MM.1S (cell line): Measurements from ENCODE around the gene NCOA1.

ENCODE experiments used
- DNase-seq: peaks from one replicate; pipeline ENCODE4 v3.0.0-alpha.2; 2015
- H2AFZ ChIP-seq: fragments of 300-600 bp; sonication (generic); 2 replicates; pipeline ENCODE4 v1.6.0; 2016; ENCODE audit warnings: antibody characterized with exemption, low read length
- H3F3A ChIP-seq: fragments of 300-600 bp; sonication (generic); 2 replicates; pipeline ENCODE4 v1.6.1; 2016; ENCODE audit warnings: mild to moderate bottlenecking, antibody characterized with exemption, low read length, moderate library complexity, mixed read lengths; ENCODE audit not compliant: insufficient read depth
- H3K27ac ChIP-seq: fragments of 300-600 bp; sonication (generic); 2 replicates; pipeline ENCODE4 v1.5.1; 2016; ENCODE audit warnings: mild to moderate bottlenecking, low read length
- H3K27me3 ChIP-seq: fragments of 300-600 bp; sonication (generic); replicated peaks from 2 replicates; pipeline ENCODE4 v1.6.0; 2016; ENCODE audit warnings: low read length; ENCODE audit not compliant: insufficient read depth
- H3K36me3 ChIP-seq: fragments of 300-600 bp; sonication (generic); replicated peaks from 2 replicates; pipeline ENCODE4 v1.6.1; 2016; ENCODE audit warnings: mild to moderate bottlenecking, low read length, mixed read lengths; ENCODE audit not compliant: insufficient read depth
- H3K4me1 ChIP-seq: fragments of 300-600 bp; sonication (generic); 2 replicates; pipeline ENCODE4 v1.6.1; 2016; ENCODE audit warnings: low read length, mixed read lengths
- H3K4me2 ChIP-seq: fragments of 300-600 bp; sonication (generic); 2 replicates; pipeline ENCODE4 v1.6.0; 2016; ENCODE audit warnings: low read depth, low read length
- H3K4me3 ChIP-seq: fragments of 300-600 bp; sonication (generic); 2 replicates; pipeline ENCODE4 v1.5.1; 2016; ENCODE audit warnings: low read length, mixed read lengths
- H3K79me2 ChIP-seq: fragments of 300-600 bp; sonication (generic); 2 replicates; pipeline ENCODE4 v1.6.1; 2016; ENCODE audit warnings: mixed run types, low read length, mixed read lengths
- H3K9ac ChIP-seq: fragments of 300-600 bp; sonication (generic); 2 replicates; pipeline ENCODE4 v1.6.1; 2016; ENCODE audit warnings: low read length, mixed read lengths
- H3K9me2 ChIP-seq: fragments of 300-600 bp; sonication (generic); replicated peaks from 2 replicates; pipeline ENCODE4 v1.6.1; 2016; ENCODE audit warnings: mild to moderate bottlenecking, low read length, mixed read lengths; ENCODE audit not compliant: insufficient read depth
- H3K9me3 ChIP-seq: fragments of 300-600 bp; sonication (generic); replicated peaks from 2 replicates; pipeline ENCODE4 v1.6.1; 2016; ENCODE audit warnings: mild to moderate bottlenecking, low read length, mixed read lengths; ENCODE audit not compliant: insufficient read depth
- H4K20me1 ChIP-seq: fragments of 300-600 bp; sonication (generic); 2 replicates; pipeline ENCODE4 v1.6.1; 2016; ENCODE audit warnings: mild to moderate bottlenecking, low read length, moderate library complexity, mixed read lengths; ENCODE audit not compliant: insufficient read depth
- EZH2 ChIP-seq: fragments of 300-600 bp; sonication (generic); optimal IDR thresholded peaks from 2 replicates; pipeline ENCODE3; 2017; ENCODE audit warnings: low read depth, mild to moderate bottlenecking, antibody characterized with exemption, low read length, mixed read lengths
- EZH2phosphoT487 ChIP-seq: fragments of 300-600 bp; sonication (generic); IDR thresholded peaks from 2 replicates; pipeline ENCODE4 v1.6.1; 2018; ENCODE audit warnings: antibody characterized with exemption, low read length
- TF ChIP-seq, protein P1 (sequence below): fragments of 300-600 bp; sonication (generic); IDR thresholded peaks from 2 replicates; pipeline ENCODE4 v1.5.1; 2016; ENCODE audit warnings: antibody characterized with exemption, low read length, mixed read lengths

Gene NCOA1

GRCh38 chr2:24809316-24810007 is 318.4 kb downstream of the NCOA1 start:
- H3K9ac ChIP-seq = no peak overlapping the region
- H3K4me2 ChIP-seq = no peak overlapping the region
- TF ChIP-seq EZH2 (no peak), EZH2phosphoT487 (no peak)
- TF ChIP-seq, protein P1, sequence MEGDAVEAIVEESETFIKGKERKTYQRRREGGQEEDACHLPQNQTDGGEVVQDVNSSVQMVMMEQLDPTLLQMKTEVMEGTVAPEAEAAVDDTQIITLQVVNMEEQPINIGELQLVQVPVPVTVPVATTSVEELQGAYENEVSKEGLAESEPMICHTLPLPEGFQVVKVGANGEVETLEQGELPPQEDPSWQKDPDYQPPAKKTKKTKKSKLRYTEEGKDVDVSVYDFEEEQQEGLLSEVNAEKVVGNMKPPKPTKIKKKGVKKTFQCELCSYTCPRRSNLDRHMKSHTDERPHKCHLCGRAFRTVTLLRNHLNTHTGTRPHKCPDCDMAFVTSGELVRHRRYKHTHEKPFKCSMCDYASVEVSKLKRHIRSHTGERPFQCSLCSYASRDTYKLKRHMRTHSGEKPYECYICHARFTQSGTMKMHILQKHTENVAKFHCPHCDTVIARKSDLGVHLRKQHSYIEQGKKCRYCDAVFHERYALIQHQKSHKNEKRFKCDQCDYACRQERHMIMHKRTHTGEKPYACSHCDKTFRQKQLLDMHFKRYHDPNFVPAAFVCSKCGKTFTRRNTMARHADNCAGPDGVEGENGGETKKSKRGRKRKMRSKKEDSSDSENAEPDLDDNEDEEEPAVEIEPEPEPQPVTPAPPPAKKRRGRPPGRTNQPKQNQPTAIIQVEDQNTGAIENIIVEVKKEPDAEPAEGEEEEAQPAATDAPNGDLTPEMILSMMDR = no peak
- H2AFZ ChIP-seq = no peak overlapping the region
- no peaks in the 10 kb centered on the region for H4K20me1 ChIP-seq
- no peak overlapping the region for H3K4me3 ChIP-seq
- no peaks in the 10 kb centered on the region for H3K9me3 ChIP-seq
- no peaks in the 10 kb centered on the region for H3K9me2 ChIP-seq
- no peaks in the 10 kb centered on the region; the same call in 1 of the 2 replicates for H3K36me3 ChIP-seq
- H3F3A ChIP-seq = peaks cover 6% of the 10 kb centered on the region; the same call in 1 of the 2 replicates
- peaks cover 83% of the 10 kb centered on the region for H3K79me2 ChIP-seq
- DNase-seq = no peak
- no peaks in the 10 kb centered on the region for H3K27me3 ChIP-seq
- H3K27ac ChIP-seq = no peak overlapping the region
- H3K4me1 ChIP-seq = no peaks in the 10 kb centered on the region

- Histone ChIP-seq H3K9ac (no peak overlapping the region), H3K9me2 (no peaks in the 10 kb centered on the region), H2AFZ (no peak overlapping the region), H3K79me2 (peaks cover 73% of the 10 kb centered on the region), H3F3A (peaks cover 15% of the 10 kb centered on the region), H3K27me3 (no peaks in the 10 kb centered on the region), H3K36me3 (peaks cover 16% of the 10 kb centered on the region; the same call in 1 of the 2 replicates), H4K20me1 (no peaks in the 10 kb centered on the region), H3K9me3 (no peaks in the 10 kb centered on the region), H3K27ac (no peak overlapping the region), H3K4me3 (no peak overlapping the region), H3K4me2 (no peak overlapping the region), H3K4me1 (peaks cover 12% of the 10 kb centered on the region)
- TF ChIP-seq EZH2phosphoT487 = no peak
- TF ChIP-seq, protein P1 = no peak
- no peak for TF ChIP-seq EZH2
- DNase-seq = no peak
Measured at GRCh38 chr2:24813691-24814137, 322.7 kb downstream of the NCOA1 start.

- H3K9me3 ChIP-seq = no peaks in the 10 kb centered on the region
- no peak overlapping the region for H3K4me2 ChIP-seq
- peaks cover 15% of the 10 kb centered on the region for H3K4me1 ChIP-seq
- H3K4me3 ChIP-seq = no peak overlapping the region
- no peak overlapping the region for H3K9ac ChIP-seq
- no peak overlapping the region for H2AFZ ChIP-seq
- peaks cover 18% of the 10 kb centered on the region for H3F3A ChIP-seq
- no peak overlapping the region for H3K27ac ChIP-seq
- TF ChIP-seq EZH2phosphoT487 (no peak), EZH2 (no peak)
- TF ChIP-seq, protein P1 = no peak
- no peak for DNase-seq
- no peaks in the 10 kb centered on the region for H3K27me3 ChIP-seq
- H3K79me2 ChIP-seq = peaks cover 67% of the 10 kb centered on the region
- H4K20me1 ChIP-seq = no peaks in the 10 kb centered on the region
- peaks cover 16% of the 10 kb centered on the region; the same call in 1 of the 2 replicates for H3K36me3 ChIP-seq
- H3K9me2 ChIP-seq = no peaks in the 10 kb centered on the region
Measured at GRCh38 chr2:24814516-24814915, 323.5 kb downstream of the NCOA1 start.
